IPS-20b (cell line): ENCODE data around the gene TCF15.

ENCODE experiments used
- H3K27ac ChIP-seq: one replicate; pipeline ENCODE4 v1.5.1; 2013; ENCODE audit warnings: low read length
- H3K27me3 ChIP-seq: 2 replicates; pipeline ENCODE4 v1.6.1; 2013; ENCODE audit warnings: mild to moderate bottlenecking, low read length, inconsistent platforms; ENCODE audit not compliant: insufficient read depth
- H3K36me3 ChIP-seq: 2 replicates; pipeline ENCODE4 v1.6.1; 2013; ENCODE audit warnings: low read depth, mild to moderate bottlenecking, inconsistent platforms, low read length, moderate library complexity; ENCODE audit not compliant: insufficient read depth
- H3K4me1 ChIP-seq: 2 replicates; pipeline ENCODE4 v1.6.1; 2013; ENCODE audit warnings: mild to moderate bottlenecking, control low read depth, inconsistent platforms, low read length, moderate library complexity; ENCODE audit not compliant: insufficient read depth
- H3K4me3 ChIP-seq: 2 replicates; pipeline ENCODE4 v1.5.1; 2013; ENCODE audit warnings: mild to moderate bottlenecking, low read length, inconsistent platforms
- H3K9ac ChIP-seq: 2 replicates; pipeline ENCODE4 v1.6.1; 2013; ENCODE audit warnings: low read depth, mild to moderate bottlenecking, inconsistent platforms, low read length, moderate library complexity
- H3K9me3 ChIP-seq: 2 replicates; pipeline ENCODE4 v1.6.1; 2013; ENCODE audit warnings: mild to moderate bottlenecking, low read depth, low read length, inconsistent platforms; ENCODE audit not compliant: insufficient read depth

TCF15 gene

DNA sequence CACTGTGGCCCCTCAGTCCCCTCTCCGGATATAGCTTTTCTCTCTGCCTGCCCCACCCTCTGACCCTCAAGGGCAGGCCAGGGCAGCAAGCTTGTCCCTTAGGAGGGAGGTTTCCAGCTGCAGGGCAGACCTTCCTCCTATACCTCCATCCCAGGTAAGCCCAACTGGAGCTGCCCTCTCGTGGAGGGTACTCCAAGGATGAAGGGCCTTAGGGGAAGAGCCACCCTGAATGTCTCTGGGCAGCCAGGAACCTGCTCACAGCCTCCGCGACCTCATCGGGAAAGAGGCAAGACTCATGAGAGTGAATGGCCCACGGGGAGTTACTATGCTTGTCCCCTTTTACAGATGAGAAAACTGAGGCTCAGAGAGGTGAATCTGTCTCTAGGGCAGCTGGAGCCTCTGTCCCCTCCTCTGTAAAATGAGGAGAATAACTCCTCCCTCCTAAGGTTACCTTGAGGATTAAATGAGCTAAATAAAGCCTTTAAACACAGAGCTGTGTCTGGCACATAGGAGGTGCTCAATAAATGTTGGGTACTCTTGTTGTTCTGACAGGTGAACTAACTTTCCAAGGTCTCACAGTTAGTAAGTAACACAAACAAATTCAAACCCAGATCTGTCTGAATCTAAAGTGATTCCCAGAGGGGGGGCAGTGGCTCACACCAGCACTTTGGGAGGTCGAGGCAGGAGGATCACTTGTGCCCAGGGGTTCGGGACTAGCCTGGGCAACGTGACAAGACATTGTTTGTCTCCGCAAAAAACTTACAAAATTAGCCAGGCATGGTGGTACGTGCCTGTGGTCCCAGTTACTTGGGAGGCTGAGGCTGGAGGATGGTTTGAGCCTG is 30.8 kb upstream of the TCF15 start:
- no peak overlapping the region for H3K27ac ChIP-seq
- no peaks in the 10 kb centered on the region for H3K36me3 ChIP-seq
- no peak overlapping the region for H3K9ac ChIP-seq
- no peaks in the 10 kb centered on the region for H3K9me3 ChIP-seq
- no peaks in the 10 kb centered on the region for H3K27me3 ChIP-seq
- peaks cover 3% of the 10 kb centered on the region; the same call in 1 of the 2 replicates for H3K4me1 ChIP-seq
- no peak overlapping the region for H3K4me3 ChIP-seq

DNA sequence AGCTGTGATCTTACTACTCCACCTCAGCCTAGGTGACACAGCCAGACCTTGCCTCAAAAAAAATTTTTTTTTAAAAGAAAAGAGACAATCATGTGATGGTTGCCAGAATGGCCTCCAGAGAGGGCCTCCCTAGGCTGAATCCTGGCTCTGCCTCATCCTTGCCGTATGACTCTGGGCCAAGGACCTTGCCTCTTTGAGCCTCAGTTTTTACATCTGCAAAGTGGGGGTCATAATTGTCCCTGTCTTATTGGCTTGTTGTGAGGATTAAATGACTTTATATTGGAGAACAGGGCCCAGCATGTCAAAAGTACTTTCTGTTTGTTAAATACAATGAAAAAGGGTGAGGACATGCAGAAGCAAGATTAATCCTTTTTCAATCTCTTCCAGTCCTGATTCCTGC is 28.5 kb upstream of the TCF15 start:
- H3K9ac ChIP-seq = no peak overlapping the region
- no peaks in the 10 kb centered on the region for H3K27me3 ChIP-seq
- H3K9me3 ChIP-seq = no peaks in the 10 kb centered on the region
- H3K36me3 ChIP-seq = no peaks in the 10 kb centered on the region
- H3K4me1 ChIP-seq = no peaks in the 10 kb centered on the region
- H3K4me3 ChIP-seq = no peak overlapping the region
- no peak overlapping the region for H3K27ac ChIP-seq

GRCh38 chr20:637559-637958 is 27.4 kb upstream of the TCF15 start:
- Histone ChIP-seq H3K9me3 (no peaks in the 10 kb centered on the region), H3K36me3 (no peaks in the 10 kb centered on the region), H3K9ac (no peak overlapping the region), H3K4me1 (no peaks in the 10 kb centered on the region), H3K4me3 (no peak overlapping the region), H3K27ac (no peak overlapping the region), H3K27me3 (no peaks in the 10 kb centered on the region)

DNA sequence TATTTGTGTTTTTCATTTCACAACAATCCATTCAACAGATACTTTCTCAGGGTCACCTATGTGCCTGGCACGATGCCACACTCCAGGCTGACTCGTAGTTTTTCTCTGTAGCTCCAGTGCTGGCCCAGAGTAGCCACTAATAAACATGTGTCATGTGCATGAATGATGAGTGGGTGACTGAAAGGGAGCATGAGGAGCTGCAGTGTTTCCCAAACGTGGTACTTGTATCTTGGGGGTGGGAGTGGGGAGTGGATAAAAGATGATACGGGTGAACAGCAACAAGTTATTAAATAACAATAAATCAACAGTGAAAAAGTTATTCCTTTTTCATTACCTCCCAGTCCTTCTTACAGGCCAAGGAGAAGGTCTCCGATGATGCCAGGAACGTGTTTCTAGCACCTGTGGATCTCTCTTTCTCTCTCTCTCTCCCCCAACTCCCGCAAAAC is 25.8 kb upstream of the TCF15 start:
- Histone ChIP-seq H3K27me3 (no peaks in the 10 kb centered on the region), H3K4me3 (no peak overlapping the region), H3K9me3 (no peaks in the 10 kb centered on the region), H3K27ac (no peak overlapping the region), H3K9ac (no peak overlapping the region), H3K36me3 (no peaks in the 10 kb centered on the region), H3K4me1 (no peaks in the 10 kb centered on the region)

DNA sequence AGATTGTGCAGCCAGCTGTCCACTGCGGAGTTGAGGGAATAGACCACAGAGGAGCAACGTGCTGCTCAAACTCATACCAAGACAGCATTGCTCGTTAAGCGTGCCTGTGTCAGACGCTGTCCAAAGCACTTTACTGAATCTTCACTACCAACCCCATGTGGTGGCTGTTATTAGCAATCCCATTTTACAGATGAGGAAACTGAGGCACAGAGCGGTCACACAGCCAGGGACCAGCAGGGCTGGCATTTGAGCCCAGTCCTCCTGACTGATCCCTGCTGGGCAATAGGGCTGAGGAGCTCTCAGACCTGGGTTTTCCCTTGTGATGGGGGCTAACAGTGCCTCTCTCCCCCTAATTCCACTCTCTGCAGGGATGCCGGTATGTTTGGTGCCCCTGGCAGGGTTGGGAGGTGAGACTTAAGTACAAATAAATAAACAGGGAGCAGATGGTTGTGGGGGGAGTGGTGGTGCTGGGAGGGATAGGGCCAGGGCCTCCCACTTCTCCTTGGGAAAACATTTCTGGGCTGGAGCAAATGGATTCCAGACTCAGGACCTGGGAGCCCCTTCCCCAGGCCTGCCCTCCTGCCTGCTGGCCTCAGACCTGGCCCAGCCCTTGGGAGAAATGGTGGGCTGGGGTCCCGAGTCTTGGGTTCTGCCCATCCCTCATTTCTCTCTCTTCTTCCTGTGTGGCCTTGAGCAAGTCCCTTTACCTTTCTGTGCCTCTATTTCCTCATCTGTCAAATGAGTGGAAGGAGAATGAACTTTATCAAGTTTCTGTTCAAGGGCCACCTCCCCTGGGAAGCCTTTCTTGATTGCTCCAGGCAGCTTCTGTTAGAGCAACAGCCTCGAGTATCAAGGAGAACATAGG is 25.2 kb upstream of the TCF15 start:
- Histone ChIP-seq H3K36me3 (no peaks in the 10 kb centered on the region), H3K4me1 (no peaks in the 10 kb centered on the region), H3K27me3 (no peaks in the 10 kb centered on the region), H3K4me3 (no peak overlapping the region), H3K9me3 (no peaks in the 10 kb centered on the region), H3K27ac (no peak overlapping the region), H3K9ac (no peak overlapping the region)

GRCh38 chr20:634148-634925 is 24.2 kb upstream of the TCF15 start:
- H3K9me3 ChIP-seq = no peaks in the 10 kb centered on the region
- no peak overlapping the region for H3K9ac ChIP-seq
- no peaks in the 10 kb centered on the region for H3K27me3 ChIP-seq
- no peaks in the 10 kb centered on the region for H3K4me1 ChIP-seq
- no peaks in the 10 kb centered on the region for H3K36me3 ChIP-seq
- no peak overlapping the region for H3K27ac ChIP-seq
- no peak overlapping the region for H3K4me3 ChIP-seq

DNA sequence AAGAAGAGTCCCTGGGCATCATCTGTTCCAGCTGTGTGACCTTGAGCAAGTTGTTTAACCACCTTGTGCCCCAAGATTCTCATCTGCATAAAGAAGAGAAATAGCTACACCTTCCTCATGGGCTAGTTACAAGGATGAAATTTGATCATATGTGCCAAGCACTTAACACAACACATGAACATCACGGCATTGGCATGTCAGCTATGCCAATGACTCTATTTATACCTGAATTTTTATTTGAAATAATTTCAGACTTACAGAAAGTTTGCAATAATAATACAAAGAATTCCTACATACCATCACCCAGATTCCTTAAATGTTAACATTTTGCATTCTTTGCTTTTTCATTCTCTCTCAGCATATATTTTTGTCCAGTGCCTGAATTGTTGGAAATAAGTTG is 21.0 kb upstream of the TCF15 start:
- H3K27me3 ChIP-seq = no peaks in the 10 kb centered on the region; the same call in 1 of the 2 replicates
- no peaks in the 10 kb centered on the region for H3K36me3 ChIP-seq

DNA sequence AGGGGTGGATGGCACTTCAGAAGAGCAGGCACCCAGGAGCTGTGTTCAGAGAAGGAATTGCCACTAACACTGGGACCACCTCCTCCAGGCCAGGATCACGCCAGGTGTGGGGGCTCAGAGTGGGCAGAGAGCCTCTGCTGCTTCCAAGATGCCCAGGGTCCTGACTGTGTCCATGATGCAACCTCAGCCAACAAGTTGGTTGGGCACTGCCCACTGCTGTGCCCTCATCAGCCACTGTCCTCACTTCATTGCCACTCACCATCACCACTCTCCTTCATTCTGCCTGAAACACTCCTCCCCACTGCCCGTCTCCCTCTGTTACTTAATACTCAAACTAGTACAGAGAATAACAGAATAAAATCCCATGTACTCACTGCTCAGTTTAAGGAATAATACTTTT is 16.5 kb upstream of the TCF15 start:
- Histone ChIP-seq H3K4me3 (no peak overlapping the region), H3K9me3 (no peaks in the 10 kb centered on the region), H3K27me3 (no peaks in the 10 kb centered on the region; the same call in 1 of the 2 replicates), H3K27ac (no peak overlapping the region), H3K4me1 (peaks cover 5% of the 10 kb centered on the region; the same call in 1 of the 2 replicates), H3K9ac (no peak overlapping the region), H3K36me3 (no peaks in the 10 kb centered on the region)

More for the DNA sequence above, 21.0 kb upstream of the TCF15 start:
- no peaks in the 10 kb centered on the region for H3K9me3 ChIP-seq
- H3K9ac ChIP-seq = no peak overlapping the region
- H3K4me1 ChIP-seq = no peaks in the 10 kb centered on the region
- no peak overlapping the region for H3K27ac ChIP-seq
- H3K4me3 ChIP-seq = no peak overlapping the region

GRCh38 chr20:625360-625932 is 15.3 kb upstream of the TCF15 start:
- Histone ChIP-seq H3K4me1 (peaks cover 12% of the 10 kb centered on the region; the same call in 1 of the 2 replicates), H3K9me3 (no peaks in the 10 kb centered on the region), H3K36me3 (no peaks in the 10 kb centered on the region), H3K4me3 (no peak overlapping the region), H3K27ac (no peak overlapping the region), H3K27me3 (no peaks in the 10 kb centered on the region; the same call in 1 of the 2 replicates), H3K9ac (no peak overlapping the region)

DNA sequence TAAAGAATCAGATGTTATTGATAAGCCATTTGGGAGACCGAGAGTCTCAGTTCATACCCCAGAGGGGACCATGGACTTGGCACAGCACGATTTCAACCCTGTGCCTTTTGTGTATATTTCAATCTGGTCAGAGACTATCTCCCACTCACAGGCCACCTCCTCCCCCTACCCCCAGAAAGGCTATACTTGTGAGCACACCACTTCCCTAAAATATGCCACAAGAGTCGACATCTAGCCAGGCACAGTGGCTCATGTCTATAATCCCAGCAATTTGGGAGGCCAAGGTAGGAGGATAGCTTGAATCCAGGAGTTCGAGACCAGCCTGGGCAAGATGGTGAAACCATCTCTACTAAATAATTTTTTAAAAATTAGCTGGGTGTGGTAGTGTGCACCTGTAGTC is 13.6 kb upstream of the TCF15 start:
- Histone ChIP-seq H3K27me3 (no peaks in the 10 kb centered on the region; the same call in 1 of the 2 replicates), H3K4me1 (peaks cover 12% of the 10 kb centered on the region; the same call in 1 of the 2 replicates), H3K9me3 (no peaks in the 10 kb centered on the region), H3K9ac (no peak overlapping the region), H3K4me3 (no peak overlapping the region), H3K27ac (no peak overlapping the region), H3K36me3 (no peaks in the 10 kb centered on the region)

- no peak overlapping the region for H3K9ac ChIP-seq
Measured at GRCh38 chr20:623021-623420, 12.9 kb upstream of the TCF15 start.

More at GRCh38 chr20:623021-623420, 12.9 kb upstream of the TCF15 start:
- Histone ChIP-seq H3K27ac (no peak overlapping the region), H3K9me3 (no peaks in the 10 kb centered on the region), H3K4me3 (no peak overlapping the region), H3K36me3 (no peaks in the 10 kb centered on the region), H3K27me3 (no peaks in the 10 kb centered on the region; the same call in 1 of the 2 replicates), H3K4me1 (peaks cover 12% of the 10 kb centered on the region; the same call in 1 of the 2 replicates)
